Activated CD8-positive, alpha-beta memory T cell treated with anti-CD3 and anti-CD28 coated beads, Interleukin-2, amount 50 U/mL, for 4 hours (primary cell): ENCODE data around the gene UTY.

Source experiments
- DNase-seq: peaks from one replicate; pipeline ENCODE4 v3.0.0-alpha.2; 2020

UTY gene

DNA sequence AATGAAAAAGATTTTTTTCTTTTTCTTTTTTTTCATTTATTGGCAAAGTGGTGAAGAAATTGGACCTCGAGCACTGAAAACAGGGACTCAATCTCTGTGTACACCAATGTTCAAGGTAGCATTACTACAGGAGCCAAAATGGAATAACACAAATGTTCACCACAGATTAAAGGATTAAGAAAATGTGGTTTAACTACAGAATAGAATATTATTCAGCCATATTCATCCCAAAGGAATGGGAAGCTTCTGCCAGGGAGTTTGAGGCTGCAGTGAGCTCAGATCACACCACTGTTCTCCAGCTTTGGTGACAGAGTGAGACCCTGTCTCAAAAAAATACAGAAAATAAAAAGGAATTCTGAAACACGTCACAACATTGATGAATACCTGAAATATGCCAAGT lies 81.0 kb downstream of the UTY start:
- DNase-seq: no peak

GRCh38 chrY:13381110-13381683 lies 98.6 kb downstream of the UTY start:
- DNase-seq: no peak

GRCh38 chrY:13370868-13371800 lies 108.7 kb downstream of the UTY start:
- no peak for DNase-seq

GRCh38 chrY:13370245-13370644 lies 109.6 kb downstream of the UTY start:
- no peak for DNase-seq

DNA sequence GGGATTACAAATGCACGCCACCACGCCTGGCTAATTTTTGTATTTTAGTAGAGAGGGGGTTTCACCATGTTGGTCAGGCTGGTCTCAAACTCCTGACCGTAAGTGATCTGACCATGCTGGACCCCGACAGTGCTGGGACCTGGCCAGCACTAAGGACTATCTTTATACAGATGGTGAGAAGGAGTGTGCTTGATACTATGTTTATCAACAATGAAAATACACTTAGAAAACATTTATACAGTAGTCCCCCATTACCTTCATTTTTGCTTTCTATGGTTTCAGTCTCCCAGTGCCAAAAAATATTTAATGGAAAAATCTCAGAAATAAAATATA lies 111.4 kb downstream of the UTY start:
- DNase-seq: no peak

DNA sequence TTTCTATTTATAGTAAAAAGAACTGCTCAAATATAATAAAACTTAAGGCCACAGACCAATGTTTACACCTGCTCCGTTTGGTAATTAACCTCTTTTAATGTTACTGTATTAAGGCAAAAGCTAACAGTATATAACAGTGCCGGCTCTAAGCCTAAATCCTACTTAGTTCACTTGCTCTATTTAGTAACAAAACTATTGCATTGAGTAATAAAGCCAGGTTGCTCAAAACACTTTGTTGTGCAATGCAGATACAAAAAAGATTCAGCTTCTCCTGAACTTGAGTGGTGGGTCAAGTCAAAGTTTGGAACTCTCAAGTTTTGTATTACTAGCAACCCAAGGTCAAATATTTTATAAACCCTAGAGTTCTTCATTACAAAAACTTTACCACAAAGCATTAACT lies 116.2 kb downstream of the UTY start:
- no peak for DNase-seq

- no peak for DNase-seq
These were observed 117.2 kb downstream of the UTY start for GRCh38 chrY:13362662-13363061.

- no peak for DNase-seq
These were observed 117.9 kb downstream of the UTY start for GRCh38 chrY:13361656-13362636.

DNA sequence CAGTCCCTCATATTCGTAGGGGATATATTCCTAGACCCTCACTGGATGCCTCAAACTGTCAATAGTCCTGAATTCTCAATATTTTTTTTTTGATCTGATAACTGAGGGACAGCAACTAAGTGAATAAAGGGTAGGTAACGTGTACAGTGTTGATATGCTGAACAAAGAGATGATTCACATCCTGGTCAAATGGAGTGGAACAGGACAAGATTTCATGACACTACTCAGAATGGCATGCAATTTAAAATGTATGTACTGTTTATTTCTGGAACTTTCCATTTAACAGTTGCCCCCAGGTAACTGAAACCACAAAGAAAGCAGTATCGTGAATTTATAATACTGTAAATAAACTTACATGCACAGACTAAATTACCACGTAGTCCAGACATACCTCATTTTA lies 128.4 kb downstream of the UTY start:
- no peak for DNase-seq

DNA sequence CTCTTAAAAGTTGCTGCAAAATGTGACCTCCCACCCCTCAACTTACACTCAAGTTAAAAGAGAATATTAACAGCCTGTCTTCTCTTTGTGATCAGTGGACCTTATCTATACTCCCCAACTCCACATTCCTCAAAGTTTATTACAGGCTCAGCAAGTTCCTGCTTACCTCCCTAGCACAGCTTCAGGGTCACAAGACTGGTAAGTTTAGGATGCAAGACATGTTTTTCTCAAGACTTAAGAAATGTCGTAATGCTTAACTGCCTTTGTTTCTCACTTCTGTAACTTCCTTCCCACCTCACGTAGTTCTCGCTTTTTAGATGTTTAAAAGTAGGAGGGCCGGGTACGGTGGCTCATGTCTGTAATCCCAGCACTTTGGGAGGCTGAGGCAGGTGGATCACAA lies 132.7 kb downstream of the UTY start:
- no peak for DNase-seq

- DNase-seq: no peak
These were observed 134.3 kb downstream of the UTY start for GRCh38 chrY:13345549-13345948.

DNA sequence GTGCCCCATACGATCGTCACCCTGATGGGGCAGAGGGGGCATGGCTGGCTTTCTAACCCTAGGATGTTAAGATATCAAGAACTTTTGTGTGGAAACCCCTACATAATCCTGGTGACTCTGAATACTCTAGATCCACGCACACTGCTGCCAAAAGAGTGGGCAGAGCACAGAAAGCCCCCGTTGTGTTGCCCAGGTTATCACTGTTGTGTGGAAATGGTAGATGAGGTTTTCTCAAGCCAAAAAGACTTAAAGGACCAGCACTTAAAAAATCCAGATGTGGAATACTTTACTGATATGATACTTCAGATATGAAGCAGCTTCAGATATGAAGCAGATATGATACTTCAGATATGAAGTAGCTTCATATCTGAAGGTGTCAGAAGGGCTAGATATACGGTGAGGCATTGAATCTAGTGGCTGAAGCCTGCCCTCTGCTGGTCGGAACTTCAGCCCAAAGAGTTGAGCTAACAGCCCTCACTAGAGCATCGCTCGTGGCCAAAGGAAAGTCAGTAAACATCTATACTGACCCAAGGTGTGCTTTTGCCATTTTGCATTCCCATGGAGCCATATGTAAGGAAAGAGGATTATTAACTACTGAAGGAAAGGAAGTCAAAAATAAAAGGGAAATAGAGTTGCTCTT lies 136.4 kb downstream of the UTY start:
- DNase-seq: no peak

GRCh38 chrY:13339939-13340338 lies 139.9 kb downstream of the UTY start:
- no peak for DNase-seq

DNA sequence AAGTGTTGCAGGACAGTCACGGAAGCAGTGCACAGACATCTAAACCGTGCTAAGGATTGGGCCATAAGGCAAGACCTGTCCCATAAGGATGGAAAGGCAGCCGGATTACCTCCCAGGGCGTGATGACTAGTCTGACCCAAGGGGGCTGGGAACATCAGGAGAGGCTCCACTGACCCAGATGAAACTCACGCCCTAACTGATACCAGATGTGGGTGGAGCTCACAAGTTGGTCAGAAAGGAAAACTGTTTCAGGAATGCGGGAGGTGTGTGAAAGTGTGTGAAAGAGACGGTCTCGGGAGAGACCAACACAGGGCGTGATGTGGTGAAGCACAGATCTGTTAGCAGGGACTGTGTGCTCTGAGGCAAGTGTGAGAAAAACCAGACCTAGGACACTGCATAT lies 140.5 kb downstream of the UTY start:
- no peak for DNase-seq

- no peak for DNase-seq
These were observed 141.1 kb downstream of the UTY start for GRCh38 chrY:13338711-13339110.

DNA sequence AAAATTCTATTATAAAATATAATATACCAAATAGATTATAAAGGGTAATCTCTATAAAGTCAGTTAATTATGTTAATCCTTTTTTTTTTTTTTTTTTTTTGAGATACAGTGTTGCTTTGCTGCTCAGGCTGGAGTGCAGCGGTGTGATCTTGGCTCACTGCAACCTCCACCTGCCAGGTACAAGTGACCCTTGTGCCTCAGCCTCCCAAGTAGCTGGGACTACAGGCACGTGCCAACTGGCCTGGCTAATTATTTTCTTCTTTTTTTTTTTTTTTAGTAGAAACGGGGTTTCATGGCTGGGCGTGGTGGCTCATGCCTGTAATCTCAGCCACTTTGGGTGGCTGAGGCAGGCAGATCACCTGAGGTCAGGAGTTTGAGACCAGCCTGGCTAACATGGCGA lies 141.9 kb downstream of the UTY start:
- DNase-seq: no peak

DNA sequence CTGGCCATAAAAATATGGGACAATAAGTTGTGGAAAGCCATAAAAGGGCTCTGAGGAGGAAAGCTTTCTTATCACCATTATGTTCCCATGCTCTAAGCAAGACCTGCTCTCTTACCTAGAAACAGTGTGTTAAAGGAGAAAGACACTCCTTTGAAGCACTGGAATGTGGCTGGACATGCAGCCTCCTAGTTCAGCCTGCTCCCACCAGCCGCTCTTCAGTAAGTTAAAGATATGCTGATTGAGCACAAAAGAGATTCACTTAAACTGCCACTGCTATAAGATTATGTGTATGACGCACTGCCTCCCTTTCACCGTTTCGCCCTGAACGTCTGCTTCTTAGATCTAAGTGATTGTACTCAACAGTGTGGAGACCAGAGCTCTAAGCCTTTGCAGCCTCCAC lies 146.0 kb downstream of the UTY start:
- DNase-seq: no peak

GRCh38 chrY:13330651-13331050 lies 149.2 kb downstream of the UTY start:
- DNase-seq: no peak

DNA sequence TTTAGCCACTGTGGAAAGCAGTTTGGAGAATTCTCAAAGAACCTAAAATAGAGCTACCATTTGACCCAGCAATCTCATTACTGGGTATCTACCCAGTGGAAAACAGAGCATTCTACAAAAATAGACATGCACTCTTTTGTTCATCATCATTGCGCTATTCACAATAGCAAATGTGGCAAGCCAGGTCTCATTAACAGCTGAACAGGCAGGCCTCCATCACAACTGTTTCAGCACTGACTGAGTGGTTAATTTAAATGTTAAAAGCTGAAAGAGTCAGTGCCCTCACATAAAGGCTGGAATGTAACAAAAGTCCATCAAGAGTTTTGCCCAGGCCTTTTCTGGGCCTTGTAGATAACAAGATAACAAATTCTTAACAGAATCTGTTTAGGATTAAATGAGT lies 166.9 kb downstream of the UTY start:
- no peak for DNase-seq

- DNase-seq: no peak
These were observed 171.9 kb downstream of the UTY start for GRCh38 chrY:13307959-13308358.

GRCh38 chrY:13300795-13301194 lies 179.0 kb downstream of the UTY start:
- DNase-seq: no peak

GRCh38 chrY:13299411-13299810 lies 180.4 kb downstream of the UTY start:
- no peak for DNase-seq
